GM12875 (cell line): ENCODE measurements around the gene ZNF605.
"Not testable (repeated sequence)": the region's sequence is repeated elsewhere in the genome, so short reads cannot be mapped to it uniquely, and the experiment has no call there.

Experiments
- H3K4me3 ChIP-seq: one replicate; pipeline ENCODE4 v1.5.1; 2011; ENCODE audit warnings: low read depth, low read length, control low read depth
- TF ChIP-seq, protein P1 (sequence below): IDR thresholded peaks from 2 replicates; pipeline ENCODE4 v1.5.1; 2011; ENCODE audit warnings: low read depth, mild to moderate bottlenecking, control low read depth, inconsistent platforms, low read length, moderate library complexity, borderline replicate concordance; ENCODE audit not compliant: insufficient read depth

Gene ZNF605

DNA sequence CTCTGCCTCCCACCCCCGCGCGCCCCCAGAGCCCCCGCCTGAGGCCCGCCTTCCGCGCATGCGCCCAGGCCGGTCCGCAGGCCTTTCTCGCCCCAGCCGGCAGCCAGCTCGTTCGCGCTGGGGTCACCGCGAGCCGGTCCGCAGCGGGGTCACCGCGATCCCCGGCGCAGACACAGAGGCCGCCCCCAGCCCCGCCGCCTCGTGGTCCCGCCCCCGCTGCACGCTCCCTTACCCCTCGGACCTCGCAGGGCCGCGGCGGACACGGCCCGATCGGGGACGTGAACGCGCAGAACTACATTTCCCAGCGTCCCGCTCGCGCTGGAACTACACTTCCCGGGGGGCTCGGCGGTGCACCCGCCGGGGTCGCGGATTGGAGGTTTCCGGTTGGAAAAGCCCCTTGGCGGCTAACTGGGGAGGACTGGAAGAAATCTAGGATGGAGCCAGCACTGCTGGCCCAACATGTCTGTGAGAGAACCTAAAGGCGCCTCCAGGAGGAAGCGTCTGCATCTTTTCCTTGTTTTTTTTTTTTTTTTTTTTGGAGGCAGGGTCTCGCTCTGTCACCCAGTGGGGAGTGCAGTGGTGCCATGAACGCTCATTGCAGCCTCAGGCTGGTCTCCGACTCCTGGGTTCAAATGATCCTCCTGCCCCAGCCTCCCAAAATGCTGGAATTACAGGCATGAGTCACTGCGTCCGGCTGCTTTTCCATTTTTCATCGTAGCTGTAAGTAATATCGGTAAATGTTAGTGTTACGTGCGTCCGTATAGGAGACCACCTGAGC lies at the start of gene ZNF605:
TSS of gene ZNF605 (minus strand) at position 296 of the 778 bp plus-strand sequence. CDS start 10,671 bp downstream, outside the sequence.
- TF ChIP-seq, protein P1, sequence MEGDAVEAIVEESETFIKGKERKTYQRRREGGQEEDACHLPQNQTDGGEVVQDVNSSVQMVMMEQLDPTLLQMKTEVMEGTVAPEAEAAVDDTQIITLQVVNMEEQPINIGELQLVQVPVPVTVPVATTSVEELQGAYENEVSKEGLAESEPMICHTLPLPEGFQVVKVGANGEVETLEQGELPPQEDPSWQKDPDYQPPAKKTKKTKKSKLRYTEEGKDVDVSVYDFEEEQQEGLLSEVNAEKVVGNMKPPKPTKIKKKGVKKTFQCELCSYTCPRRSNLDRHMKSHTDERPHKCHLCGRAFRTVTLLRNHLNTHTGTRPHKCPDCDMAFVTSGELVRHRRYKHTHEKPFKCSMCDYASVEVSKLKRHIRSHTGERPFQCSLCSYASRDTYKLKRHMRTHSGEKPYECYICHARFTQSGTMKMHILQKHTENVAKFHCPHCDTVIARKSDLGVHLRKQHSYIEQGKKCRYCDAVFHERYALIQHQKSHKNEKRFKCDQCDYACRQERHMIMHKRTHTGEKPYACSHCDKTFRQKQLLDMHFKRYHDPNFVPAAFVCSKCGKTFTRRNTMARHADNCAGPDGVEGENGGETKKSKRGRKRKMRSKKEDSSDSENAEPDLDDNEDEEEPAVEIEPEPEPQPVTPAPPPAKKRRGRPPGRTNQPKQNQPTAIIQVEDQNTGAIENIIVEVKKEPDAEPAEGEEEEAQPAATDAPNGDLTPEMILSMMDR: no peak
- peak within 1 kb of the TSS; percentile 65 for H3K4me3 ChIP-seq

DNA sequence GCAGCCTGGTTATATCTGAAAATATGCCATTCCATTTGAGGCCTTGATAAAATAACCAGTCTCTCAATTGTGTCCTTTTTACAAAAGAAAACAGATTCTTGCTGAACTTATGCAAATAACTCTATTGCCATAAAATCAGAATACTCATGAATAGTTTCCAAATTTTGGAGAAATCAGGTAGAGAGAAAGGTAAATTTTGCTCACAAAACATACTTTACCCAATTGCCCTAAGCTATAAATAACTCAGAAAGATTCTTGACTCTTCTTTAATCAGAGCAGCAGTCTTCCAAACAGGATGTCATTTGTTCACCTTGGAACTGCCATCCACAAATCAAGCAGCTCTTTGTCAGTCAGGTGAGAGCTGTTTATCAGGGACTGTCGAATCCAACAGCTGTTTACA lies 42.6 kb upstream of the ZNF605 start:
- no peak overlapping the region for H3K4me3 ChIP-seq
- TF ChIP-seq, protein P1: no peak

DNA sequence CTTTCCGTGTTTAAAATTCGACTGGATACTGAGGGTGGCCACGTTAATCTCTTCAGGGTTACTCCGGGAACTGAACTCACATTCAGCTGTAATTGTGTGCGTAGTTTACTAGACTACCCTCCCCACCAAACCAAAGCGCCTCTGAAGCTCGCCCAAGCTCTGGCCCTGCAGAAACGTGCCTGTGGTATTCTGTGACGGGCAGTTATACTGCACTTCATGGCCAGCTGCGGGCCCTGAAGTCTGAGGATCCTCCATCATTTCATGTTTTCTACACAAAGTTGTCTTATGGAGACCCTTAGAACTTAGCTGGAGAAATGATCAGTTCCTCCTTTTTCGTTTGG lies 30.7 kb upstream of the ZNF605 start:
- peak overlapping the region; percentile 90 for H3K4me3 ChIP-seq

DNA sequence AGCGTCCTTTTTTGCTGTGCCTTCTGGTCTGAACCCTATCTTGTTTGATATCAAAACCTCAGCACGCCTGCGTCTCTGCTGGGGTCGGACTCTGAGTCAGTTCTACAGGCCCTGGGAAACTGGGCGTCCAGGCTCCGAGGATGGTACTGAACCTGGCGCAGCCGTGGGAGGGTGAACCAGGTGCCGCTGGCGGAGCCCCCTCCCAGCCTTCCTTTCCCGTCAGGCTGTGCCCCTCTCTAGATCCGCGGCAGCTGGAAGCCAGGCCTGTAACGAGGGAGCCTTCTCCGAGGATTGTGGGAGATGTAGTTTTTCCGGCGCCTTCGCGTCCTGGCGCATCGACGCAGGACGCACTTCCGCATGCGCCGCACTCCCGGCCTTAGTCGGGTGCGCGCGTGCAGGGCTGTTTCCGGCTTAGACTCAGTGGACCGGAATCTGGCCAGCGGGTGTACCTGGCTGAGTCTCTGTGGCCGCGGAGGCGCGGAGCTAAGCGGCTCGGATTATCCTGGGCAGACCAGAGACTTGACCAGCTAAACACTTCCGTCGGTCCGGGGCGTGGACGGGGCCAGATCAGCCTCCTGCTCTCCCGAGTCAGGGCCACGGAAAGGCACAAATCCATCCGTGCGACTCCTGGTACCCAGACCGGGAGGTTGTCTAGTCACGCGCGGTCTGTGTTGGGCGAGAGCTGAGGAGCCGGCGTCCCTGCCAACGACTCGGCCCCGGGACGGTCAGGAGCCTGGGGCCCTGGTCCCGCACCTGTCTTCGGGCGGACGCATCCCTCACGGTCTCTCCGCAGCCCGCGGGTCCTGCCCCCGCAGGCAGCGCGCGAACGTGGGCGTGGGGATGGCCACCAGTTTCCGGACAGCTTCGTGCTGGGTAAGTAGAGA lies 30.1 kb upstream of the ZNF605 start, which contains the start of gene ZNF26:
TSS of gene ZNF26 (plus strand) at position 367 of the 884 bp plus-strand sequence. CDS start at position 841, 474 bp downstream.
- TF ChIP-seq, protein P1: no peak
- peak within 1 kb of the TSS; percentile 90 for H3K4me3 ChIP-seq

More for the DNA sequence above, 30.7 kb upstream of the ZNF605 start:
- TF ChIP-seq, protein P1: no peak

DNA sequence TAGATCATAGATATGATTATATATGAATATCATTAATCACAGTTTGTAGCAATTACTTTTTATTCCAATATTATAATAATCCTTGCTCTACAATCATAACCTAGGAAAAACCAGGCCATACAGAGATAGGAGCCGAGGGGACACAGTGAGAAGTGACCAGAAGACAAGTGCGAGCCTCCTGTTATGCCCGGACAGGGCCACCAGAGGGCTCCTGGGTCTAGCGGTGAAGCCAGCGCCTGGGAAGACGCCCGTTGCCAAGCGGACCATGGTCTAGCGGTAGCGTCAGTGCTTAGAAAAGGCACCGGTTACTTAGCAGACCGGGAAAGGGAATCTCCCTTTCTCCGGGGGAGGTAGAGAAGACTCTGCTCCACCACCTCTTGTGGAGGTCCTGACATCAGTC lies 20.8 kb upstream of the ZNF605 start:
- TF ChIP-seq, protein P1: peak; percentile 17; the same call in 1 of the 2 replicates
- H3K4me3 ChIP-seq: not testable (repeated sequence)

DNA sequence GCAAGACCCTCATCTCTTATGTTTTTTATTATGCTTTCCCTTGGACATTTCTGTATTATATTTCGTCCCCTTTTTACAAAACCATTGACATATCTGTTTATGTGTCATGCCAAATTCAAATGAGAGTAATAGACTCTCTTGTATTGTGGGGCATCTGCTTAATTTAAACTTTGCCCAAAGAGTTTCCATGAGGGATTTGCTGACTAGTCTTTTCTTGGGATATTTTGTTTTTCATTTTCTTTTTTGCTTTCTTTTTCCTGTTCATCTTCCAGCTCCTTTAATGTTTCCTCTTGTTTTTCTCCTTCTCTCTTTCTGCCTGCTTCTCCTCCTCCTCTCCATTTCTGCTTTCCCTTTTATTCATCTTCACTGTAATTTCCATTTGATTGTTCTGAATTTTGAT lies 16.3 kb upstream of the ZNF605 start:
- TF ChIP-seq, protein P1: no peak
- H3K4me3 ChIP-seq: no peak overlapping the region
